ENCODE results near the gene CDKAL1. TPM values are rescaled to one million over a fixed set of nuclear protein-coding genes. Genes with fewer than 3 reads are reported as not detected.

CDKAL1 gene
- total RNA-seq, 2 experiments from 2014 or later, result 22.6 to 22.7 TPM

- Mint-ChIP-seq H3K27me3 (no peaks in the 10 kb centered on the region), H3K4me3 (no peak overlapping the region), H3K36me3 (peaks cover 38% of the 10 kb centered on the region), H3K27ac (no peak overlapping the region), H3K4me1 (peaks cover 12% of the 10 kb centered on the region), H3K9me3 (no peaks in the 10 kb centered on the region)
- no peak for DNase-seq
Observed at GRCh38 chr6:20657274-20657800, 123.1 kb downstream of the CDKAL1 start.

GRCh38 chr6:20658053-20658452, 123.8 kb downstream of the CDKAL1 start:
- no peaks in the 10 kb centered on the region for H3K27me3 Mint-ChIP-seq
- peaks cover 14% of the 10 kb centered on the region for H3K4me1 Mint-ChIP-seq
- H3K9me3 Mint-ChIP-seq, result no peaks in the 10 kb centered on the region
- DNase-seq, result no peak
- no peak overlapping the region for H3K4me3 Mint-ChIP-seq
- peaks cover 34% of the 10 kb centered on the region for H3K36me3 Mint-ChIP-seq
- H3K27ac Mint-ChIP-seq, result no peak overlapping the region

DNA sequence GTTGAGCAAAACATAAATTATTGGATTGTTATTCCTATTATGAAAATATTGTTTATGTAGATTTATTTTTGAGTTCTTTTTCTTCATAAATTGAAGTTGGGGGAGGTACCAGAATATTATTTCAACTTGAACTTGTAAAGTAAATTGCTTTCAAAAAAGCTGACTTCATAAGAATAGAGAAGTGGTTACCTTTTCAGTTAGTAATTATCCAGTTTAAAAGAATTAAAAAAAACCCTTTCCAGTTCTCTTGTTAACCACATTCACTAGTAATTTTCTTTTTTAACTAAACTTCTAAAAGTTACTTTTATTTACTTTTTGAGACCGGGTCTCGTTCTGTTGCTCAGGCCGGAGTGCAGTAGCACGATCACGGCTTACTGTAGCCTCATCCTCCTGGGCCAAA, 124.3 kb downstream of the CDKAL1 start:
- DNase-seq, result no peak
- no peak overlapping the region for H3K27ac Mint-ChIP-seq
- H3K4me1 Mint-ChIP-seq, result peaks cover 14% of the 10 kb centered on the region
- H3K36me3 Mint-ChIP-seq, result peaks cover 33% of the 10 kb centered on the region
- no peaks in the 10 kb centered on the region for H3K9me3 Mint-ChIP-seq
- H3K4me3 Mint-ChIP-seq, result no peak overlapping the region
- no peaks in the 10 kb centered on the region for H3K27me3 Mint-ChIP-seq

GRCh38 chr6:20660534-20660933, 126.3 kb downstream of the CDKAL1 start:
- H3K27ac Mint-ChIP-seq, result no peak overlapping the region
- H3K4me3 Mint-ChIP-seq, result no peak overlapping the region
- H3K9me3 Mint-ChIP-seq, result no peaks in the 10 kb centered on the region
- H3K36me3 Mint-ChIP-seq, result peaks cover 21% of the 10 kb centered on the region
- H3K27me3 Mint-ChIP-seq, result no peaks in the 10 kb centered on the region
- DNase-seq, result no peak
- H3K4me1 Mint-ChIP-seq, result peaks cover 6% of the 10 kb centered on the region

DNA sequence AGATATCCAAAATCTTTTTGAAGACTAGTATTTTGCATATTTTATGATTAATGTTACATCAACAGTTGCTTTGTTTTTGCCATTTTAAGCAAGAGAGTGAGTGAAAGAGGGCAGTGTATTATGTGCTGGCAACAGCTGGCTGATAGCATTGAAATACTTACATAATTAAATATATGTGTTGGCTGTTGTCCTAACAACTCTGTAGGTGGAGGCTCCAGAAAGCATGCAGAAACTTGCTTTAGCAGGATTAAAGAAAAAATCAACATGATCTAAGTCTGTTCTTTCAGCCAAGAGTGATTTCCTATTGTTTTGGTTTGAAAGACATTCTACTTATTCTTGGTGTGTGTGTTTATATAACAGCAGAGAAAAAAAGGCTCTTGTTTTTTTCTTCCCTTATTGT, 127.5 kb downstream of the CDKAL1 start:
- H3K27ac Mint-ChIP-seq, result no peak overlapping the region
- H3K4me1 Mint-ChIP-seq, result peaks cover 6% of the 10 kb centered on the region
- H3K36me3 Mint-ChIP-seq, result peaks cover 17% of the 10 kb centered on the region
- DNase-seq, result no peak
- no peak overlapping the region for H3K4me3 Mint-ChIP-seq
- no peaks in the 10 kb centered on the region for H3K9me3 Mint-ChIP-seq
- H3K27me3 Mint-ChIP-seq, result no peaks in the 10 kb centered on the region

GRCh38 chr6:20664250-20664649, 130.0 kb downstream of the CDKAL1 start:
- no peak overlapping the region for H3K27ac Mint-ChIP-seq
- no peak for DNase-seq
- H3K27me3 Mint-ChIP-seq, result no peaks in the 10 kb centered on the region
- peaks cover 8% of the 10 kb centered on the region for H3K4me1 Mint-ChIP-seq
- H3K36me3 Mint-ChIP-seq, result peaks cover 18% of the 10 kb centered on the region
- no peaks in the 10 kb centered on the region for H3K9me3 Mint-ChIP-seq
- H3K4me3 Mint-ChIP-seq, result no peak overlapping the region

DNA sequence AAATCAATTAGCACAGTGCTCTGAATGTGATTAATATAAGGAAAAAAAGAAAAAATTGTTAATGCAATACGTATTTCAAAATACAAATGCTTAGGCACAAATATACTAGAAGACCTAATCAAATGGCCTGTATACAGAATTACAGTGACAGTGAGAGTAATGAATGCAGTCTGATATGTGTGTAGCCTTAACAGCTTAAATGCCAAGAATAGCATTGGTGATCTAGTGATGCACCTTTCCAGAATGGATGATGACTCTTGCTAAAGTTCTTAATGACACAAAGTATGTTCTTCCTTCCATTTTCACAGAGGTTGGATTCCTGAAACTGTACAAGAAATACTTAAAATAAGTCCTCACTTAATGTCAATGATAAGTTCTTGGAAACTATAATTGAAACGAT, 131.0 kb downstream of the CDKAL1 start:
- Mint-ChIP-seq H3K4me1 (peaks cover 13% of the 10 kb centered on the region), H3K27ac (no peak overlapping the region), H3K4me3 (no peak overlapping the region), H3K27me3 (no peaks in the 10 kb centered on the region), H3K9me3 (no peaks in the 10 kb centered on the region), H3K36me3 (peaks cover 15% of the 10 kb centered on the region)
- DNase-seq, result no peak

DNA sequence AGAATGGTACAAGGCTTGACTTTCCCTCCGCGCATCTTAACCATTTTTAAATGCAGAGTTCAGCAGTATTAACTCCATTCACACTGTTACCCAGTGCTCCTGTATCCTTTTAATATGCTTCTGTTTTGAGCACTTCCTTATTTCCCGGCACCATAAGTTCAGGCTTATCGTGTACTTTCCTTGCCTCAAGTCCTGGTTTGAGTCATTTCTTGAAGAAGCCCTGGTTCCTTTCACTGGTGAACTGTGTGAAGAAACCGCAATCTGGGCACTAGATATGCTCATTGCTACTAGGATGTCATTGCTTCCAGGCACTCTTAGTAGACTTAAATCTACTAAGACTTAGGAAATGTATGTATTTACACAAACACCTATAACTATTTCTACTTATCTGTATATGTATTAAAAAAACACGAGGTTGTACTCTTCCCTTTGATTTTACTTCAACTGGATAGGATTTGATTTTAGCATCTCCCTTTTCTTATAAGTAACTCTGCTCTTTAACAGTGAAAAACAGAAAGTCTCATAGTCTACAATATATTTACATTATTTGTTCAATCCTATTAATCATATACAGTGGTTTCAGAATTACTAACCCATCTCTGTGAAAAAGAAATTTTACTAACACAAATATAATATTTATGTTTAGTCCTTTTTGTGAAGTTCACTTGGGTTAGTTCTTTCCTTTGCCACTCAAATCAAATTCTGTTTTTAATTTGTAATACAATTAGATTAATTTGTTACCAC, 135.5 kb downstream of the CDKAL1 start:
- Mint-ChIP-seq H3K27ac (no peak overlapping the region), H3K4me3 (no peak overlapping the region)
- DNase-seq, result no peak

DNA sequence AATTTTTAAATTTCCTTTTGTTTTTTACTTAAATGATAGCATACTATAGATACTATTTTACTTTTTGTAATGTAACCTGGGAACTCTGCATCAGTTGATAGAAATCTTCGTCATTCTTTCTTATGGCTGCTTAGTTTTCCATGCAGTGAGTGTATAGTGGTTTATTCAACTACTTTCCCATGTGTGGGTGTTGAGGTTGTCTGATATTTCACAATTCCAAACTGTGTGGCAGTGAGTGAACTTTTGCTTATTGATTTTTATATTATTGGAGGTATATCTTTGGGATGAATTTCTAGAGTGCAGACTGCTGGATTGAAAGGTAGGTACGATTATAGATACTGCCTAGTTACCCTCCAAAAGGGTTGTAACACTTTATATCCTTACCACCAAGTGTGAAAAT, 136.5 kb downstream of the CDKAL1 start:
- no peak overlapping the region for H3K4me3 Mint-ChIP-seq
- no peaks in the 10 kb centered on the region for H3K9me3 Mint-ChIP-seq
- peaks cover 15% of the 10 kb centered on the region for H3K4me1 Mint-ChIP-seq
- H3K27me3 Mint-ChIP-seq, result no peaks in the 10 kb centered on the region
- H3K27ac Mint-ChIP-seq, result no peak overlapping the region
- peaks cover 28% of the 10 kb centered on the region for H3K36me3 Mint-ChIP-seq
- DNase-seq, result no peak

More for the DNA sequence above, 135.5 kb downstream of the CDKAL1 start:
- H3K36me3 Mint-ChIP-seq, result peaks cover 27% of the 10 kb centered on the region
- H3K4me1 Mint-ChIP-seq, result peaks cover 15% of the 10 kb centered on the region
- no peaks in the 10 kb centered on the region for H3K27me3 Mint-ChIP-seq
- H3K9me3 Mint-ChIP-seq, result no peaks in the 10 kb centered on the region

DNA sequence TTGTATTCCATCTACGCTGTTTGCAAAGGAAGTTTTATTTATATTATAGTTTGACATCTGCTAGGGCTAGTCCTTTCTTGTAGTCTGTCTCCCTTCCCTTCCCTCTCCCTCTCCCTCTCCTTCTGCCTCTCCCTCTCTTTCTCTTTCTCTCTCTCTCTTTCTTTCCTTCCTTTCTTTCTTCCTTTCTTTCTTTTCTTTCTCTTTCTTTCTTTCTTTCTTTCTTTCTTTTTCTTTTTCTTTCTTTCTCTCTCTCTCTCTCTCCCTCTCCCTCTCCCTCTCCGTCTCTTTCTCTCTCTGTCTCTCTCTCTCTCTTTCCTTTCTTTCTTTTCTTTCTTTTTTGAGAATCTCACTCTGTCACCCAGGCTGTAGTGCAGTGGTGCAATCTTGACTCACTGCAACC, 137.8 kb downstream of the CDKAL1 start:
- no peak overlapping the region for H3K27ac Mint-ChIP-seq
- H3K4me1 Mint-ChIP-seq, result peaks cover 15% of the 10 kb centered on the region
- no peaks in the 10 kb centered on the region for H3K9me3 Mint-ChIP-seq
- DNase-seq, result no peak
- peaks cover 29% of the 10 kb centered on the region for H3K36me3 Mint-ChIP-seq
- no peaks in the 10 kb centered on the region for H3K27me3 Mint-ChIP-seq
- no peak overlapping the region for H3K4me3 Mint-ChIP-seq

GRCh38 chr6:20673458-20673857, 139.2 kb downstream of the CDKAL1 start:
- Mint-ChIP-seq H3K9me3 (no peaks in the 10 kb centered on the region), H3K4me3 (no peak overlapping the region), H3K4me1 (peaks cover 18% of the 10 kb centered on the region), H3K27me3 (no peaks in the 10 kb centered on the region), H3K36me3 (peaks cover 30% of the 10 kb centered on the region), H3K27ac (no peak overlapping the region)
- no peak for DNase-seq

DNA sequence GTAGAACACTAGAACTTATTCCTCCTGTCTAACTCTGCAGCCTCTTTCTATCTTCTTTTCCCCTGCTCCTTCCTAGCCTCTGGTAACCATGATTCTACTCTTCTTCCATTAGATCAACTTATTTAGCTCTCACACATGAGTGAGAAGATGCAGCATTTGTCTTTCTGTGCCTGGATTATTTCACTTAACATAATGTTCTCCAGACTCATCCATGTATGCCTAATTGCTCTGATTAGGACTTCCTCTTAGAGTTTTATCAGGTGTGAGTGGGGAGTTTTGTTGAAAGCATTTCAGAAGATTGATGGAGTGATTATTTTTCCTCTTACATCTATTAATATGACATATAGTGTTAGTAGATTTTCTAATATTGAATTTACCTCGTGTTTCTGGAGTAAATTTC, 140.4 kb downstream of the CDKAL1 start:
- Mint-ChIP-seq H3K27ac (no peak overlapping the region), H3K27me3 (no peaks in the 10 kb centered on the region)

DNA sequence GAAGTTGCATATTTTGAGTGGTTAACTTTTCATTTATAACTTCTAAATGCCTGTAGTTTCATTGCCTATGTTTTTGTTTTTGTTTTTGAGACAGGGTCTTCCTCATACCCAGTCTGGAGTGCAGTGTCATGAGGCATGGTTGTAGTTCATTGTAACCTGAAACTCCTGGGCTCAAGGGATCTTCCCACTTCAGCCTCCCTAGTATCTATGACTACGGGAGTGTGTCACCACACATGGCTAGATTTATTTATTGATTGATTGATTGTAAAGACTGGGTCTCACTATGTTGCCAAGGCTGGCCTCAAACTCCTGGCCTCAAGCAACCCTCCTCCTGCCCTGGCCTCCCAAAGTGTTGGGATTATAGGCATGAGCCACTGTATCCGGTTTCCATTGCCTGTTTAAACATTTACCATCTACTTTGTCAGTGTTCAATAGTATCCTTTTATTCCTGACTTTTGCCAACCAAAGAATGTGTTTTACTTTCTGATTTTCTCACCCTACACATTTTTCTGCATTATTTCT, 144.6 kb downstream of the CDKAL1 start:
- Mint-ChIP-seq H3K9me3 (no peaks in the 10 kb centered on the region), H3K27me3 (no peaks in the 10 kb centered on the region), H3K27ac (no peak overlapping the region), H3K4me1 (peaks cover 25% of the 10 kb centered on the region), H3K36me3 (peaks cover 22% of the 10 kb centered on the region), H3K4me3 (no peak overlapping the region)
- no peak for DNase-seq

More for the DNA sequence above, 140.4 kb downstream of the CDKAL1 start:
- Mint-ChIP-seq H3K36me3 (peaks cover 30% of the 10 kb centered on the region), H3K4me3 (no peak overlapping the region), H3K4me1 (peaks cover 17% of the 10 kb centered on the region), H3K9me3 (no peaks in the 10 kb centered on the region)
- DNase-seq, result no peak

- H3K9me3 Mint-ChIP-seq, result peaks cover 3% of the 10 kb centered on the region
- peaks cover 26% of the 10 kb centered on the region for H3K4me1 Mint-ChIP-seq
- peaks cover 29% of the 10 kb centered on the region for H3K36me3 Mint-ChIP-seq
- no peak overlapping the region for H3K4me3 Mint-ChIP-seq
- no peak for DNase-seq
- H3K27me3 Mint-ChIP-seq, result no peaks in the 10 kb centered on the region
- peak overlapping the region; percentile 76 for H3K27ac Mint-ChIP-seq
Observed at GRCh38 chr6:20680697-20681165, 146.5 kb downstream of the CDKAL1 start.

GRCh38 chr6:20681243-20681684, 147.0 kb downstream of the CDKAL1 start:
- H3K27ac Mint-ChIP-seq, result peak overlapping the region; percentile 76
- H3K27me3 Mint-ChIP-seq, result no peaks in the 10 kb centered on the region
- DNase-seq, result no peak
- H3K4me3 Mint-ChIP-seq, result no peak overlapping the region
- peaks cover 3% of the 10 kb centered on the region for H3K9me3 Mint-ChIP-seq
- H3K4me1 Mint-ChIP-seq, result peaks cover 28% of the 10 kb centered on the region
- H3K36me3 Mint-ChIP-seq, result peaks cover 27% of the 10 kb centered on the region

GRCh38 chr6:20684474-20684873, 150.2 kb downstream of the CDKAL1 start:
- H3K27me3 Mint-ChIP-seq, result no peaks in the 10 kb centered on the region
- H3K36me3 Mint-ChIP-seq, result peaks cover 24% of the 10 kb centered on the region
- no peak overlapping the region for H3K4me3 Mint-ChIP-seq
- H3K9me3 Mint-ChIP-seq, result peaks cover 3% of the 10 kb centered on the region
- H3K4me1 Mint-ChIP-seq, result peaks cover 44% of the 10 kb centered on the region
- DNase-seq, result no peak
- no peak overlapping the region for H3K27ac Mint-ChIP-seq

All from activated naive CD8-positive, alpha-beta T cell treated with anti-CD3 and anti-CD28 coated beads for 36 hours (primary cell).